OCI-LY3 (cell line): Measurements from ENCODE around the gene MRPL1.

Experiments
- H2AFZ ChIP-seq: fragments of 200-600, 300-600 bp; shearing (Covaris generic); 2 replicates; pipeline ENCODE4 v1.6.0; 2014; ENCODE audit warnings: antibody characterized with exemption, low read depth, low read length
- H3K27ac ChIP-seq: fragments of 200-600, 300-600 bp; sonication (generic); 2 replicates; pipeline ENCODE4 v1.5.1; 2014; ENCODE audit warnings: mild to moderate bottlenecking, low read length, moderate library complexity, mixed read lengths
- H3K27me3 ChIP-seq: fragments of 200-600, 300-600 bp; sonication (generic); 2 replicates; pipeline ENCODE4 v1.6.1; 2014; ENCODE audit warnings: low read depth, low read length, mixed read lengths
- H3K36me3 ChIP-seq: fragments of 200-600, 300-600 bp; sonication (generic); replicated peaks from 2 replicates; pipeline ENCODE3; 2014; ENCODE audit warnings: low read depth, low read length, mixed read lengths
- H3K4me1 ChIP-seq: fragments of 300-600, 200-600 bp; sonication (generic); 2 replicates; pipeline ENCODE4 v1.6.1; 2014; ENCODE audit warnings: low read length, mixed read lengths
- H3K4me2 ChIP-seq: fragments of 200-600, 300-600 bp; sonication (generic); 2 replicates; pipeline ENCODE4 v1.6.1; 2014; ENCODE audit warnings: low read length, mixed read lengths
- H3K4me3 ChIP-seq: fragments of 300-600, 200-600 bp; sonication (generic); 2 replicates; pipeline ENCODE4 v1.5.1; 2014; ENCODE audit warnings: antibody characterized with exemption, mild to moderate bottlenecking, low read length, moderate library complexity
- H3K79me2 ChIP-seq: fragments of 300-600, 200-600 bp; shearing (Covaris generic); 2 replicates; pipeline ENCODE4 v1.6.1; 2014; ENCODE audit warnings: mild to moderate bottlenecking, low read length, mixed read lengths
- H3K9ac ChIP-seq: fragments of 300-600, 200-600 bp; shearing (Covaris generic); 2 replicates; pipeline ENCODE4 v1.6.0; 2014; ENCODE audit warnings: mild to moderate bottlenecking, low read length, moderate library complexity
- H3K9me3 ChIP-seq: fragments of 200-600, 300-600 bp; shearing (Covaris generic); 2 replicates; pipeline ENCODE4 v1.6.1; 2014; ENCODE audit warnings: low read length, mixed read lengths; ENCODE audit not compliant: insufficient read depth
- H4K20me1 ChIP-seq: fragments of 200-600, 300-600 bp; sonication (generic); 2 replicates; pipeline ENCODE4 v1.6.1; 2016; ENCODE audit warnings: low read length, mixed read lengths; ENCODE audit not compliant: insufficient read depth
- CTCF ChIP-seq: fragments of 200-600, 300-600 bp; sonication (generic); IDR thresholded peaks from 2 replicates; pipeline ENCODE4 v1.5.1; 2014; ENCODE audit warnings: antibody characterized with exemption, low read length, low read depth
- EZH2phosphoT487 ChIP-seq: fragments of 200-600 bp; shearing (Covaris generic); IDR thresholded peaks from 2 replicates; pipeline ENCODE4 v1.6.1; 2018; ENCODE audit warnings: antibody characterized with exemption, mixed run types, low read depth

The MRPL1 gene

DNA sequence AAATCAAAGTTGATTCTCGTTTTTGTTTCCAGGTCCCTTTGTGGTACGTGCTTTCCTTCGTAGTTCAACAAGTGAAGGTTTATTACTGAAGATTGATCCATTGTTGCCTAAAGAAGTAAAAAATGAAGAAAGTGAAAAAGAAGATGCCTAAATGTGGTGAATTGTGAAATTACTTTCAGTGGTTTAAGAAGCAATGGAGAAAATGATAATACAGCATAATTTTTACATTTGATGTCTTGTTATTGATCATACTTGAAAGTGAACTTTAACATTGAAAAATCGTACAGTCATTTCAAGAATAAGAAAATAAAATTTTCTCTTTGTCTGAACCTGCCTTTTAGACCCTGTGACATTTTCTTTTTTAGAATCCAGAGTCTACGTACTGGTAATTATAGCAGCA lies 89.8 kb downstream of the MRPL1 start:
- peaks cover 6% of the 10 kb centered on the region for H3K36me3 ChIP-seq
- no peak for TF ChIP-seq CTCF
- no peak for TF ChIP-seq EZH2phosphoT487
- H3K4me1 ChIP-seq = peaks cover 6% of the 10 kb centered on the region; the same call in 1 of the 2 replicates
- no peak overlapping the region for H3K9ac ChIP-seq
- H3K4me3 ChIP-seq = no peak overlapping the region
- no peak overlapping the region for H3K4me2 ChIP-seq
- no peaks in the 10 kb centered on the region for H4K20me1 ChIP-seq
- H3K27me3 ChIP-seq = no peaks in the 10 kb centered on the region
- no peak overlapping the region for H3K27ac ChIP-seq
- no peak overlapping the region for H2AFZ ChIP-seq
- H3K9me3 ChIP-seq = no peaks in the 10 kb centered on the region
- H3K79me2 ChIP-seq = no peaks in the 10 kb centered on the region

DNA sequence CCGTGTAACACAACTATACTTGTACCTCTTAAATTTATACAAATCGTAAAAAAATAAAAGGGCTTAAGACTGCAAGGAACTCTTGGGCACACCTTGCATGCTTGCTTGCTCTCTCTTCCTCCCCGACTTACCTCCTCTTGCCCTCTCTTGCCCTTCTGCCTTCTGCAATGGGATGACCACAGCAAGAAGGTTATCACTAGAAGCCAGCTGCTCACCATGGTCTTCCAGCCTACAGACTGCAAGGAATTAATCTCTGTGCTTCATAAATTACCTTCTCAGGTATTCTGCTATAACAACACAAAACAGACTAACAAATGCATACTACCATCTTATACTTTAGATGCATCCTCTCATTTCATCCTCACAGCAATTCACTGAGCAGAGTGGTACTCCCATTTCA lies 92.1 kb downstream of the MRPL1 start:
- Histone ChIP-seq H3K27ac (no peak overlapping the region), H3K79me2 (no peaks in the 10 kb centered on the region), H3K4me2 (no peak overlapping the region), H4K20me1 (no peaks in the 10 kb centered on the region), H3K9me3 (no peaks in the 10 kb centered on the region), H3K4me3 (no peak overlapping the region), H3K27me3 (no peaks in the 10 kb centered on the region), H3K4me1 (peaks cover 6% of the 10 kb centered on the region; the same call in 1 of the 2 replicates), H2AFZ (no peak overlapping the region), H3K9ac (no peak overlapping the region), H3K36me3 (peaks cover 6% of the 10 kb centered on the region)
- no peak for TF ChIP-seq CTCF
- no peak for TF ChIP-seq EZH2phosphoT487

GRCh38 chr4:77956917-77957316 lies 94.3 kb downstream of the MRPL1 start:
- no peaks in the 10 kb centered on the region for H3K9me3 ChIP-seq
- H3K36me3 ChIP-seq = peaks cover 6% of the 10 kb centered on the region
- no peak for TF ChIP-seq EZH2phosphoT487
- TF ChIP-seq CTCF = no peak

GRCh38 chr4:77958897-77959296 lies 96.3 kb downstream of the MRPL1 start:
- TF ChIP-seq EZH2phosphoT487 (no peak), CTCF (no peak)
- no peak overlapping the region for H3K27ac ChIP-seq
- peaks cover 3% of the 10 kb centered on the region for H3K36me3 ChIP-seq
- H3K9me3 ChIP-seq = no peaks in the 10 kb centered on the region
- H3K27me3 ChIP-seq = no peaks in the 10 kb centered on the region
- H3K4me3 ChIP-seq = no peak overlapping the region
- H3K4me1 ChIP-seq = no peaks in the 10 kb centered on the region
- H3K4me2 ChIP-seq = no peak overlapping the region
- no peaks in the 10 kb centered on the region for H3K79me2 ChIP-seq
- H2AFZ ChIP-seq = no peak overlapping the region
- H4K20me1 ChIP-seq = no peaks in the 10 kb centered on the region
- H3K9ac ChIP-seq = no peak overlapping the region

More at GRCh38 chr4:77956917-77957316, 94.3 kb downstream of the MRPL1 start:
- Histone ChIP-seq H4K20me1 (no peaks in the 10 kb centered on the region), H3K79me2 (no peaks in the 10 kb centered on the region), H3K27me3 (no peaks in the 10 kb centered on the region), H3K9ac (no peak overlapping the region), H3K27ac (no peak overlapping the region), H3K4me3 (no peak overlapping the region), H2AFZ (no peak overlapping the region), H3K4me2 (no peak overlapping the region), H3K4me1 (peaks cover 6% of the 10 kb centered on the region; the same call in 1 of the 2 replicates)
